Activated CD4-positive, alpha-beta T cell treated with anti-CD3 and anti-CD28 coated beads for 24 hours (primary cell): ENCODE data around the gene SEMA3D.

Source experiments
- DNase-seq, 2 donors: peaks; one replicate each; pipeline ENCODE4 v3.0.0-alpha.2; 2020; ENCODE audit warnings: low read depth in 2 of 2

SEMA3D gene

DNA sequence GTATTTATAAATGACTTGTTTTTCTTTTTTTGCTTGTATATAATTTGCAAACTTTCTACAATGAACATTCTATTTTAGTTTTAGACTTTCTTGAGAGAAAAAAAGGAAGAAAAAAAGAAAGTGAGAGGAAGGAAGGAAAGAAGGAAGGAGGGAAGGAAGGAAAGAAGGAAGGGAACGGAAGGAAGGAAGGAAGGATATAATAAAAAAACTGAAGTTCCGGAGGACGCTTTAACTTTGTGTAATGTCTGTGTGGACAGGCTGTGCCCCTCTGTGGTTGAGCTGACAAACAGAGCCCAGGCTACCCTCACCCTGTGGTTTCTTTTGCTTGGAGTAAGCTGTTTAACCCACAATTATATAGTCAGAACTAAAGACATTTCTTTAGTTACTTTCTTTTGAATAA lies 108.7 kb downstream of the SEMA3D start:
- no peak for DNase-seq

DNA sequence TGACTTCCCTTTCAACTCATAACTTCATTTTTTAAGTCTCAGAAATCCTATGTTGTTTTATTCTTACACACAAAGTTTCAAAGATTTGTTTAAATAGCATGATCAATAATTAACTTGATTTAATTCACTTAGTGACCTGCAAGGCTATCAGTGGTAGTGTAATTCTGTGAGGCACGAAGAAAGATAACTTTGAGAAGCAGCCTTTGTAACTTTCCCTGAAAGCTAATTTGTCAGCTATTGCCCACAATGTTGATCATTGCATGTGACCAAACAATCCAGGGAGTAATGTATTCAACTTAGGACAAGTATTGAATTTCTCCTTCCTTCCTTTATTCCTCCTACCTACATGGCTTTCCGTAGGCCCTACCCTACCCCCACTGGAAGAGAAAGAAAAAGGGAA lies 111.0 kb downstream of the SEMA3D start:
- no peak for DNase-seq

DNA sequence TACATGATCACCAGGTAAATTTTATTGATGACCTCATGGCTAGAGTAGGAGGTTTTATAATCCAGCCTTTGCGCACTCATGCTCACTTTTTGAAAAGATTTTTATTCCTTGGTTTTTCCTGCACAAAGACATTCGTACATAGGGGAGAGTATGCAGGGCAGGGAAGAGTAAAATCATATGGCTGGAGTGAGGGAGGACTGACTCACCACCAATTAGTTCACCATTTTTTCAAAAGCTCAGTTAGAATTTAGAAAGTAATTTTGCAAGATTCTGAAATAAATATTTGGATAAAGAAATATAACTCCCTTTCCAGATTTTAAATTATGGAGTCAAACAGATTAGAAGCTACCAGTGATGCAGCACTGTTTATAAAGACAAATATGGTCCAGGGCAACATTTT lies 111.9 kb downstream of the SEMA3D start:
- DNase-seq, result no peak

DNA sequence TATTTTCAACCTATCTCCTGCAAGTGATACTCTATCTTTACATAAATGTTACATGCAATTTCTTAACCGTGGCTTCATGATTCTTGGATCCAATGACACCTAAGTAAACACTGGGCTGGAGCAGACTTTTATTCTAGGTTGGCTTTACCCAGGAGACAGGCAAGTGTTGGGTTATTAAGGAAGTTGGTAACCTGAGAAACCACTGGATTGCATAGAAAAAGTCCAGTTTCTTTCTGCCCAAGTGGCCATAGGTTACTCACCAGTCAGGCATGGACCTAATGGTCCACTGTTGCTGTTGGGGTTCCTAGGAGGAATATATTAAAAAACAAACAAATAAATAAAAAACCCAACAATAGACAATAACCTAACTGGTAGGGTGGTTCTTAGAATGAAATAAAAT lies 112.8 kb downstream of the SEMA3D start:
- DNase-seq, result no peak

DNA sequence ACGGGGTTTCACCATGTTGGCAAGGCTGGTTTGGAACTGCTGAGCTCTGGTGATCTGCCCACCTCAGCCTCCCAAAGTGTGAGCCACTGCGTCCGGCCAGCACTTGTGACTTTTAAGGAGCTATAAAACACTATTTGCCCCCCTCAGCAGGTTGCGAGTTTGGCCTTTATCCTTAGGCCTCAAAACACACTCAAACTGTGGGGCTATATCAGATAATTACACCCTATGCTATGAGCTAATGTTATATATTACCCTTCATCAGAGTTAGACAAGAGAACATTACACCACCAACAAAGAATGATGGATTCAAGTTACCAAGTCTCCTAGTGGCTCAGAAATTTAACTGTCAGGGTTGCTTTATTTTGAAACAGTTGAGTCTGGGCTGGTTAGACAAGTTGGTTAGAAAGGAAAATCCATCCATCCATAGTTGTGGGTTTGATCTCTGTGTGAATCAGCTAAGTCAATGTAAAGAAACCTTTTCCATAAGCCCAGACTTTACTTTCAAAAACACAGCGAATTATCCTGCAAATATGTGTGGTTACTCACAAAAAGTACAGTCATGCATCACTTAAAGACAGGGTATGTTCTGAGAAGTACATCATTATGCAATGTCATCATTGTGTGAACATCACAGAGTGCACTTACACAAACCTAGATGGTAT lies 115.8 kb downstream of the SEMA3D start:
- no peak for DNase-seq

DNA sequence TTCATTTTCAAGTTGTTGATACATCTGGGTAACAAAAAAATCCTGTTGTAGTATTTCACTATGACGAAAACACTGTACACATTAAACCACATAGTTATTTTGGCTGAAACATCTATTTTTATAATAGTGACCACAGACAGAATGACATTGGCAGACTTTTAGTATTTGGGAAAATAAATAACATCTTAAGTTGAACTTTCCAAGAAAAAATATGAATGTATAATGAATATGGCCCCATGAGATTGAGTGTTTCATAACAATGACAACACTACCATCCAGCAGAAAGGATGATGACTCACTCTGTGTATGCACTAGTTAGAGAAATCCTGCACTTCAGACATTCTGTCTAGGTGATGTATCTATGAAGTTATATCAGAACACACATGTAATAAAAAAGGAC lies 118.1 kb downstream of the SEMA3D start:
- DNase-seq, result no peak

DNA sequence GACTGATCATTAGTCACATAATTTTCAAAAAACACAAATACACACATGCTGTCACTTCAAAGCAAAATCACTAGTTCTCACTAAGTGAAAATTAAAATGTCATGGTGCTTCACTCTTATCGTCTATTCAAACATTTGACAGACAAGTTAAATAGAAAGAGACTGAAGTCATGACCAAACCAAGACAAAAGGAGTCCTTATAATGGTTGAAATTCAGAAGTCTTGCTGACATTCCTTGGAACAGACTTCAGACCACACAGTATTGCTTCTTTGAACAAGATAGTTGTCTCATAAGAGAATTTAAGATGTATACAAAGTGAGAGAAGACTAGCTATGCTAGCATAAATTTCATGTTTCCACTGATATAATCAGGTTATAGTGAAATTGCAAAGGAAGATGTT lies 119.5 kb downstream of the SEMA3D start:
- DNase-seq, result no peak

DNA sequence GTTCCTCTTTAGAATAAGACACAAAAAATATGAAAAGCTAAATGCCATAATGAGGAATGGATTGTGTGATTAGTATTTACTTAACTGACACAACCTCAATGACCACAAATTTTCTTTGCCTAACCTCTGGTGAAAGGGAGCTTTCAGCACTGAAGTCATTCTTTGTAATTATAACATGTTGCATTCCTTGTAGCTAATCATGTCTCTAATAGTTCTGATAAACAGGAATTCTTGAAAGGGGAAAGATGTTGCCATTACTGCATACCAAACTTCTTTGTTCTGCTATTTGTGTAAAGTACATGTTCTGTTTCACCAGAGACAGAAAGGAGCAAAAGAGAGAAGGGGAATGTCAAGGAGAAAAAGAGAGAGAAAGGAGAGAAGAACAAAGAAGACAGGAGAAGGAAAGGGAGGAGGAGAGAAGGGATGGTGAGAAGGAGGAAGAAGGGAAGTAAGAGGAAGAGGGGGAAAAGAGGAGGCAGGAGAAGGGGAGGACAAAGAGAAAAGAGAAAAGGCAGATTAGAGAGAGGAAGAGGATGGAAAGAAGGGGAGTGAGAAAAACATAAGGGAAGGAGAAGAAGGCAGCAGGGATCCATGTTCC lies 120.9 kb downstream of the SEMA3D start:
- DNase-seq, result no peak

DNA sequence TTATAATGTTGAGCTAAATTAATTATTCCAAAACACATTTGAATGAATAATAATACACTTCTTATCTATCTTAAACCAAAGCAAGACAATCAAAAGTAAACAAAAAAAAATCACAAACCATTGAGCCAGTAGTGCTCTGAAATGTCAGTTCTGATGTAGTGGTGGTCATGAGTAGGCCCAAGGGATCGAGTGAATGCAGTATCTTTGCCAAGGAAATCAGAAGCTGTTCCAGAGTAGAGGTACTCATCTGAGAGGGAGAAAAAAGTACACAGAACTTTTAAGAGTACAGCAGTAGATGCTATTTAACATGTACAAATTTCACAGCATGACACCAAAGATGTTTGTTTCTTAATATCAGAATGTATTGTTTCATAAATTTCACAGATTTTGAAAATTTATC lies 121.5 kb downstream of the SEMA3D start:
- no peak for DNase-seq

DNA sequence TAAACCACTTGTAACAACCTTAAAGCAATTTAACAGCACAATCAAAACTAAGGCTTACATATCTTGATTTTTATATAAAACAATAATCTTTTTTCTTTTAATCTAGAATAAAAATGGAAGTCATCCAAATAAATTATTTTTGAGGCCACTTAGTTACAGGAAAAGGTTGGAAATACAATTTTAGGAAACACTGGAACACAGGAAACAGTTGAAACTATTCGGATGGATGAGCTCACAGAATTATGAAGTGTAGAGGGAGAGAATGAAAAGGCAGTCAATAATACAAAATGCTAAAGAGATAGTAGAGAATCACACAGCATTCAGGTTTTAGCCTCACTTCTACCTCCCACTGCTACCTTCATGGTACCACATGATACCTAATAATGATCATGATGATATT lies 124.2 kb downstream of the SEMA3D start:
- DNase-seq, result no peak

DNA sequence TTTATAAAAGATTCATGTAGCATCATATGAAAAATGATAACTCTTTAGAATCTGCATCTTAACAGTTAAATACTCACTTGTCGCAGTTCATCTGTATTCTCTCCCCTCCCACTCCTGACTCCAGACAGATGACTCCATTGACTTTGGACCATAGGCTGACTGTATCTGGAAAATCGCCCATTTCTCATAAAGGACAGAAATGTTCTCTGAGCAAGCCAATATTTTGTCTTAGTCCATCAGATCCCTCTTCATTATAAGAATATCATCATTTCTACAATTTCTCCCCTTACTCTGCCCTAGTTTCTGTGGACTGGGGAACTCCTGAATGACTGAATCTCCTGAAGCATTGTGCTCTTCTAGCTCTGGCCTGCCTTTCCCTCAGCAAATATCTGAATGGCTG lies 125.4 kb downstream of the SEMA3D start:
- no peak for DNase-seq

DNA sequence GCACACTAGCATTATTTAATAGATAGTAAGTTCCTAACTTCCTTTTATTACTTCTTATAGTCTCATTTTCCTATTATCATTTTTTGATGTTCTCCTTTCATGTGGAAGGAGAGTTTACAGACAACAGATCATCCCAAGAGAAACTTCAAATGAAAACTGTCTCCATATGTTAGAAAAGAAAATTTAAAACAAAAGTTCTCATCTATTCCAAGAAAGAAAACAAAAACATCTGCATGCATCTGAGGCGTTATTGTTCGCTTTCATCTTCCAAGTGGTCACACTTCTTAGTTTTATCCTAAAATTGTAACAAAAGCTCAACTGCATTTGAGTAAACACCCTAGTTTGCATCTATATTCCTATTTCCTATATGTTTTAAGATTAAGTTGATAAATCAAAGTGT lies 126.2 kb downstream of the SEMA3D start:
- DNase-seq, result no peak

DNA sequence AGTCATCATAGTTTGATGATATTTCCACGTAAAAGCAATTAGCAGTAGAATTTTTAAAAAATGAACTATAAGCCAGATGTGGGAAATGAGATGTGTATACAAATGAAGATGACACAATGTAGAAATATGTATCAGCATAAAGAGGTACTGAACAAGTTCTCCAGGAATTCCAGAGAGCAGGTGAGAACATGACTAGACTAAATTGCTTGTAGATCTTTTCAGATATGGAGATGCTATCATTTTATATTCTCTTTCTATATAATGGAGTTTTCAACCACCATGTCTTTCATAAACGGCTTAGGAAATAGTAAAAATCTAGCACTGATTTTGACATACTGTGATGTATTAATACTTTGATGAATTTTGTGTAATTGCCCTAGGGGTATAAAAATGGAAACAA lies 130.9 kb downstream of the SEMA3D start:
- no peak for DNase-seq

DNA sequence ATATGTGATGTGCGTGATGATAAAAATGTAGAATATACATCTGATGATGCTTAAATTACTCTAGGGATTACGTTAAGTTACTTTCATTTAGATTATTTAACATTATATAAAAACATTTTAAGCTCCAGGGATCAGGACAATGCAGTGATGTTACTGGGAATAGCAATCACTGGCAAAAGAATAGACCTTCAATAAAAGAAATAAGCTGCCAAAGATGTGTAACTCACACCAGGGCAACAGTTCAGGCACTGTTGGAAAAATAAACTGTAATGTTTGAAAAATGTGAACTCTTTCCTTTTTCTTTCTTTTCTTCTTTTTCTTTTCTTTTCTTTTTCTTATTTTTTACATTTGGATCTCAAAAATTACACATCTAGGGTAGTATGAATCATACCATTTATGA lies 131.7 kb downstream of the SEMA3D start:
- DNase-seq, result no peak

DNA sequence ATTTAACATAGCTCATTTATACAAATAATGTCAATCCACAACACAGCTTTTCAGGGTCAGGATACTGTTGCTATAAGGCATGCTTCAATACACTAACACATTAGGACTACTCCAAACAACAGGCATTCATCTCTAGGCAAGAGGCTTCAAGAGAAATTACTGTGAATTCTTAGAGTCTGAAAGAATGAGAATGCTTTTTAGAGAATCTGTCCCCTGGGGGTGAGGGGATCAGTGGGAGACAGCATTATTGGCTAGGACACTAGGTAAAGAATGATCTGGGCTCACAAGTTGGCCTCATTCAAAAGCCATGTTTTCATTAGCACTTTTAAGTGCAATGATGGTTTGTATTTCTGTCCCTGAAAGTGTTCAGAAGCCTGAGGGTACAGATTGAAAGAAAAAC lies 132.6 kb downstream of the SEMA3D start:
- DNase-seq, result no peak

DNA sequence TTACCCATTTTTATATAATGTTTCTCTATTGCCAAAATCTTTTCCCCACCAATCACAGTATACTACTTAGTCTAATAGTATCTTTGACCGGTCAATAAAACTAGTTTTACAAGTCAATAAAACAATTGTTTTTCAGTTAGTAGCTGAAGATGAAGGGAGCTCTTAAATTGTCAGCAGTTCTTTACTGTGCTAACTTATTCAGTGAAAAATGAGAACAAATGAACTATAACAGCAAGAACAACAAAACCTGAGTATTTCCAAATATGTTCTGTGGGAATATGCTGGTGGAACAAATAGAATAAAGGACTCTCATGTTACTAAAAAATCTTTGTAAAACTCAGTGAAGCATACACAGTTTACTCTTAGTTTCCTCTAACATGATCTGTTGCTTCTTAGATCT lies 134.0 kb downstream of the SEMA3D start:
- no peak for DNase-seq

DNA sequence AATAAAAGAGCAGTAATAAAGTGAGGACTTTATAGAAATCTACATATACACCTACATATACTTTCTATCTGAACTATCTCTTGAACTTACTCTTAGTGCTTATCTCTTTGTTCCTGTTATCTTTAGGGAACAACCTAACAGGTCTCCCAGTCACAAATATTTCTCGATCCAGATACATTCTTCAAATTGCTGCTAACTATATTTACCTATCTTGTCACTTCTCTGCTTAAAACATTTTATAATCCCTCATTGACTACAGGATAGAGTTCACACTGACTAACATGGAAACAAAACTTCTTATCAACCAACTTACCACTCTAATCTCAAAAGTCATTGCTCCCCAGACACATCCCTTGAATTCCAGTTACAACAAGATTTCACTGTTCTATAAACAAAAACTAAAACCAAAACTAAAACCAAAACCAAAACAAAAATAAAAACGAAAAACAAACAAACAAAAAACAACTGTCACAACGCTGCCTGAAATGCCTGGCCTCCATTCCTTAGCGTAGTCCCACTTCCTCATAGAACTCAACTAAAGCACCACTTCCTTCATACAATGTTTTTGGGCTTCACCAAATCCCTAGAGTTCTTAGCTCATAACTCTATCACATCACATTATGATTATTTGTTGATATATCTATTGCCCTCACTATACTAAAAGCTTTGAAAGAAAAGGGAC lies 134.7 kb downstream of the SEMA3D start:
- no peak for DNase-seq

DNA sequence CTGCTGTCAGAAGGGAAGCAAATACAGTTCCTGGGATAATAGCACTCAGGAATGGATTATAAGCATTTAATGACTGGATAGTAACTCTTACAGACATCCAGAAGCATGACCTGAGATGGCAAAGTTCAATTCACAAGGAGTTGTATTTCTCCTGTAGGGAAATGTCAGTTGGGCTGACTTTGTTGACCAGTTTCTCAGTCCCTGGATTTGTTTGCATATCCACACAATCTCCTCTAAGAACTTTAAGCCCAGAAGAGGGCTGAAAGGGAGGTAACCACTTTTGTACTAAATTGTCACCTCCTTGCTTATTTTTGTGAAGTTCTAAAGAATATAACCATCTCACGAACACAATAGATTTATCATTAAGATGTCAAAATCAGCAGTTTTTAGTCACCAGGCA lies 140.3 kb downstream of the SEMA3D start:
- no peak for DNase-seq

DNA sequence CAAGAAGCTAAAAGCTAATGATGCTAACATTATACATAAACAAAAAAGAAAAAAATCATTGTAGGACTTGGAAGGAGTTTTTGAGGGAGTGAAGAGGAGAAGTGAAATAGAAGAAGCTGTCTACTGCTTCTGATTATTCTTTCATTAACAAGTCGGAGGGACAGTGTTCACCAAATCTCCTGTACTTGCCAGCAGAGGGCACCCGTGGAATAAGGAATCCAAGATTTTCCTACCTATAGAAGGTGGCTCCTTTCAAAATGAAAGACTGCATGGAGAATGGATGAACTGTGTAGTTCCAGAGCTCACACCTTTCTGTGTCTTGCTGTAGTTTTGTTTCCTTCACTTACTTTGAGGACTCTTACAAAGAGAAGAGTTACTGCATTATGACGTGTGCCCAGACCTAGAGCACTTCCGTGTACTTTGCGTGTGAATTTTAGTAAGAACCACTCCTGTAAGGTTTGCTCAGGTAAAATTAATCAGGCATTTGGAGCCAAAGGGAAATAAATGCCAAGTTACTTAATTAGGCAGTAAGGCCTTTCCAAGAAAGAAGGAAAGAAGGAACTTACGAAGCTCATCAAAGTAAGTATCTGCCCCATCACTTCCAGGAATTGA lies 145.1 kb downstream of the SEMA3D start:
- DNase-seq, result peak in 1 of 2 donors; percentile 2

DNA sequence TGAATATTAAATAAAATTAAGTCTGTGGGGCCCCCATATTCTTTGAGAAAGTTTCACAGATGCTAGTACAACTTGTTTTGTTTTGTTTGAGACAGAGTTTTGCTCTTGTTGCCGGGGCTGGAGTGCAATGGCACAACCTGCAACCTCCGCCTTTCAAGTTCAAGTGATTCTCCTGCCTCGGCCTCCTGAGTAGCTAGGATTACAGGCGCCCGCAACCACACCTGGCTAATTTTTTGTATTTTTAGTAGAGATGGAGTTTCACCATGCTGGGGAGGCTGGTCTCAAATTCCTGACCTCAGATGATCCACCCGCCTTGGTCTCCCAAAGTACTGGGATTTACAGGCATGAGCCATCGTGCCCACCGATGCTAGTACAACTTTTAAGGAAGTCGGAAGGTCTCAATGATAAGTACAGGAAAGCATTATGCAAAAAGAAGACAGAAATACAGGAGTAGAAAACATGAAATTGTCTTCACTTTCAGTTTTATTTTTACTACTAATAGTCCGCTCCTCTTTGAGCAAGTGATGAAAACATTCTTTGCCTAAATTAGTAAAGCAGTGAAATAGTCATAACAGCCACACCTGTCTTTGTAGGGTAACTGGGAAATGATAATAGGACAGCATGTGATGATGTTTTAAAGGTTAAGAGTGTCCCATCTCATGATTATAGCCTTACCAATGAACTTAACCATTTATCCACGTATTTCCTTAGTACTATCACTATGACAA lies 147.5 kb downstream of the SEMA3D start:
- no peak for DNase-seq

DNA sequence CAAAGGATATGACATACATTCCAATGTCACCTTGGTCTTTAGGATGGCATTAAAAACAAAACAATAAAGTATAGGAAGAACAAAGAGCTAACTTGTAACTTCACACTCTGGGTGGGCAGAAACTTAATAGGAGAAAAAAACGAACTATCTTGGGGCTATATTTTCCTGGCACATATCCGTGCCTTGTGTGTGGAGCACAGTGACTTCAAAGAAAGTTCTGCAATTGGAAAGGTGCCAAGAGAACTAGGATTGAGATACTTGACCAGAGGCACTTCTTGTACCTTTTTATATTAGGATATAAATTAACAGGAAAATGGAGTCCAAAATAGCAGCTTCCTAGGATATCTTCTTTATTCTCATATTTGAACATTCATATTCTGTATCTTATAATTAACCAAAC lies 148.4 kb downstream of the SEMA3D start:
- DNase-seq, result no peak

DNA sequence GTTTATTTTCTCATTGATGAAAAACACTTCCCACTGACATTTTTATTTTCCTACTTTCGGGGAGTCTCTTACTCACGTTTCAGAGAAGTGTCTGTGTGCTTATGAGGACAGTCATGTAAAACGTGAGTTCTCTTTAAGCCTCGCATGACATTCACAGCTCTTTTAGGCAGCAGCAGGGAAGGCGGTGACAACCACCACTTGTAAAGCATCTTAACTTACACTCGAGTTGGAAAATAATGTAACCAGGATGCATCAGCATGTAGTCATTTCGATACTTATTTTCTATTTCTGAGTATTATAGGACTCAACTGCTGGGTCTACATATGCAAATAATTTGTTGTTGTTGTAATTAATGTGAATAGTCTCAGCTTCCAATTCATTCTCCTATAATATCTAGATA lies 153.6 kb downstream of the SEMA3D start:
- no peak for DNase-seq
